ENCODE results near the gene TPTE2.

DNA sequence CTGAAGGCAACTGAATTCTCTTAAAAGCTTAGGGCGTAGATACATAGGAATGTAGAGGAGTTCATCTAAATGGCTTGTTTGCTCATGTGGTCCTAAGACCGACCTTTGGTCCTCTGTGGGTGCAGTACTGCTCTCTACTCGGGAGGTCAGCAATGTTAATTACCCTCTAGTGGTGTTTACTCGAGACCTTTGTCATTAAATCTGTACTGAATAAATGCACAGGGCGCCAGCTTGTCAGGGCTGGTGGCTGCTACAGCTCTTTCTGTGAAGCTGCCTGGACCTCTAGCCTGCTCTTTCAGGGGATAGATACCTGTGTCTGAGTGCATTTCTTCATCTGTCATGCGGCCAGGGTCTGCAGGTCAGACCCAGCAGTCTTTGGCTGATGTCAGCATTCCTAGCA lies 43.0 kb upstream of the TPTE2 start:
- TF ChIP-seq, protein P1, sequence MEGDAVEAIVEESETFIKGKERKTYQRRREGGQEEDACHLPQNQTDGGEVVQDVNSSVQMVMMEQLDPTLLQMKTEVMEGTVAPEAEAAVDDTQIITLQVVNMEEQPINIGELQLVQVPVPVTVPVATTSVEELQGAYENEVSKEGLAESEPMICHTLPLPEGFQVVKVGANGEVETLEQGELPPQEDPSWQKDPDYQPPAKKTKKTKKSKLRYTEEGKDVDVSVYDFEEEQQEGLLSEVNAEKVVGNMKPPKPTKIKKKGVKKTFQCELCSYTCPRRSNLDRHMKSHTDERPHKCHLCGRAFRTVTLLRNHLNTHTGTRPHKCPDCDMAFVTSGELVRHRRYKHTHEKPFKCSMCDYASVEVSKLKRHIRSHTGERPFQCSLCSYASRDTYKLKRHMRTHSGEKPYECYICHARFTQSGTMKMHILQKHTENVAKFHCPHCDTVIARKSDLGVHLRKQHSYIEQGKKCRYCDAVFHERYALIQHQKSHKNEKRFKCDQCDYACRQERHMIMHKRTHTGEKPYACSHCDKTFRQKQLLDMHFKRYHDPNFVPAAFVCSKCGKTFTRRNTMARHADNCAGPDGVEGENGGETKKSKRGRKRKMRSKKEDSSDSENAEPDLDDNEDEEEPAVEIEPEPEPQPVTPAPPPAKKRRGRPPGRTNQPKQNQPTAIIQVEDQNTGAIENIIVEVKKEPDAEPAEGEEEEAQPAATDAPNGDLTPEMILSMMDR (conservative IDR thresholded peaks at IDR 0.05; ENCODE audit: low read depth, low read length) = no peak
- TF ChIP-seq RCOR1 (IDR thresholded peaks at IDR 0.05; ENCODE audit: insufficient replicate concordance, low read length) = no peak
- peak; percentile 26; the same call in 1 of the 2 replicates for TF ChIP-seq MAFK (IDR thresholded peaks at IDR 0.05; ENCODE audit: low read depth, low read length)
- no peak for TF ChIP-seq POLR2A (IDR thresholded peaks at IDR 0.05; ENCODE audit: low read depth, low read length)

All from IMR-90 (cell line).